Panc1 (cell line): Measurements from ENCODE around the gene RGS6. TPM values are rescaled to one million over a fixed set of nuclear protein-coding genes. Genes with fewer than 3 reads are reported as not detected.

Source experiments
- ATAC-seq: fragments of 200-7000 bp; cut with Tn5 transposase; 2 replicates; pipeline ENCODE4 v1.9.1; 2020; ENCODE audit warnings: mild to moderate bottlenecking, moderate library complexity
- BruUV-seq: library from RNA; stranded (reverse); fragments of 400-500 nt; replicated peaks from 2 replicates; lab custom pipeline; 2021; lab: Mats Ljungman, UMichigan
- CTCF ChIA-PET: fragments of 300-600 bp; sonication (Branson Sonifier 250); formaldehyde crosslinking; loops from one replicate; lab custom pipeline; 2022; ENCODE audit warnings: antibody characterized with exemption; lab: Charles Lee
- POLR2A ChIA-PET: fragments of 300-600 bp; sonication (Branson Sonifier 250); formaldehyde crosslinking; loops from one replicate; lab custom pipeline; 2022; ENCODE audit warnings: antibody characterized with exemption; lab: Charles Lee
- DNase-seq: peaks from one replicate; pipeline ENCODE4 v3.0.0-alpha.2; 2010; ENCODE audit warnings: low read depth, low spot score
- H3K27ac ChIP-seq: 2 replicates; pipeline ENCODE4 v1.5.1; 2011; ENCODE audit warnings: mild to moderate bottlenecking, low read length, inconsistent platforms
- H3K27me3 ChIP-seq: fragments of 200-500 bp; sonication (Bioruptor generic); 2 replicates; pipeline ENCODE4 v1.6.0; 2014; ENCODE audit warnings: low read length, inconsistent platforms; ENCODE audit not compliant: control insufficient read depth, insufficient read depth
- H3K36me3 ChIP-seq: fragments of 200-500 bp; sonication (Bioruptor generic); 2 replicates; pipeline ENCODE4 v1.5.1; 2014; ENCODE audit warnings: inconsistent platforms, mild to moderate bottlenecking, low read length, moderate library complexity; ENCODE audit not compliant: control insufficient read depth, insufficient read depth
- H3K4me1 ChIP-seq: 2 replicates; pipeline ENCODE4 v1.5.1; 2011; ENCODE audit warnings: inconsistent platforms, mild to moderate bottlenecking, low read length, moderate library complexity; ENCODE audit not compliant: control insufficient read depth, insufficient read depth
- H3K4me3 ChIP-seq, 2 experiments: 2 replicates each; pipeline ENCODE4 v1.5.1; 2011 to 2012; ENCODE audit warnings: low read depth in 2 of 2, low read length in 2 of 2, mild to moderate bottlenecking in 2 of 2, inconsistent platforms in 1 of 2, moderate library complexity in 1 of 2
- H3K9me3 ChIP-seq: fragments of 200-500 bp; sonication (Bioruptor generic); 2 replicates; pipeline ENCODE4 v1.5.1; 2014; ENCODE audit warnings: low read depth, mild to moderate bottlenecking, inconsistent platforms, low read length, moderate library complexity; ENCODE audit not compliant: control insufficient read depth, insufficient read depth
- CTCF ChIP-seq: fragments of 450-650 bp; IDR thresholded peaks from 2 replicates; pipeline ENCODE4 v1.5.1; 2017; ENCODE audit warnings: mild to moderate bottlenecking
- POLR2AphosphoS5 ChIP-seq: IDR thresholded peaks from 2 replicates; pipeline ENCODE4 v1.6.1; 2012; ENCODE audit warnings: mild to moderate bottlenecking, low read depth, low read length, moderate library complexity
- REST ChIP-seq, 2 experiments: IDR thresholded peaks; 2 replicates each; pipeline ENCODE4 v1.6.1; 2011 to 2012; ENCODE audit warnings: low read depth in 2 of 2, control low read depth in 1 of 2, low read length in 1 of 2, mild to moderate bottlenecking in 1 of 2, moderate library complexity in 1 of 2; ENCODE audit not compliant: insufficient read depth in 1 of 2
- SIN3A ChIP-seq: IDR thresholded peaks from 2 replicates; pipeline ENCODE4 v1.6.1; 2012; ENCODE audit warnings: low read depth, mild to moderate bottlenecking, low read length, moderate library complexity, borderline replicate concordance; ENCODE audit not compliant: insufficient read depth
- TCF7L2 ChIP-seq: IDR thresholded peaks from 2 replicates; pipeline ENCODE4 v1.6.1; 2011; ENCODE audit warnings: mild to moderate bottlenecking, low read depth, low read length, inconsistent platforms
- in situ Hi-C: cut with HindIII; loops from 2 replicates; pipeline ENCODE4 v1.10.0; 2016; ENCODE audit warnings: low sequenced_read_pairs, low pct_unique_long_range_greater_than_20kb
- intact Hi-C: fragments of 100-400 bp; cut with micrococcal nuclease; formaldehyde crosslinking; loops from one replicate; pipeline ENCODE4 v1.10.0; 2022; ENCODE audit not compliant: unreplicated experiment
- total RNA-seq: library from RNA; stranded (reverse); gene quantifications from one replicate; pipeline ENCODE4 v1.2.1, GENCODE V29; 2021; ENCODE audit not compliant: unreplicated experiment

Gene RGS6
- total RNA-seq, 1 experiment from 2014 or later = not detected

- ATAC-seq (no peak), DNase-seq (no peak)
- Histone ChIP-seq H3K27me3 (no peaks in the 10 kb centered on the region; the same call in 1 of the 2 replicates), H3K36me3 (no peaks in the 10 kb centered on the region), H3K4me3 (no peak overlapping the region), H3K27ac (no peak overlapping the region), H3K9me3 (no peaks in the 10 kb centered on the region), H3K4me1 (no peaks in the 10 kb centered on the region)
- POLR2A ChIA-PET = no interaction called here
- intact Hi-C loops = no loop called here
- CTCF ChIA-PET = no interaction called here
- in situ Hi-C loops = no loop called here
- no peak for TF ChIP-seq POLR2AphosphoS5
- no peak for TF ChIP-seq REST (IDR thresholded peaks at IDR 0.05; ENCODE audit: insufficient read depth in 1 of 2, low read depth in 2 of 2, low read length in 1 of 2)
- TF ChIP-seq SIN3A = no peak
- no peak for TF ChIP-seq CTCF
- TF ChIP-seq TCF7L2 = no peak
- BruUV-seq = no TSS peak
These were observed 622.2 kb downstream of the RGS6 start for GRCh38 chr14:72554401-72554800.

DNA sequence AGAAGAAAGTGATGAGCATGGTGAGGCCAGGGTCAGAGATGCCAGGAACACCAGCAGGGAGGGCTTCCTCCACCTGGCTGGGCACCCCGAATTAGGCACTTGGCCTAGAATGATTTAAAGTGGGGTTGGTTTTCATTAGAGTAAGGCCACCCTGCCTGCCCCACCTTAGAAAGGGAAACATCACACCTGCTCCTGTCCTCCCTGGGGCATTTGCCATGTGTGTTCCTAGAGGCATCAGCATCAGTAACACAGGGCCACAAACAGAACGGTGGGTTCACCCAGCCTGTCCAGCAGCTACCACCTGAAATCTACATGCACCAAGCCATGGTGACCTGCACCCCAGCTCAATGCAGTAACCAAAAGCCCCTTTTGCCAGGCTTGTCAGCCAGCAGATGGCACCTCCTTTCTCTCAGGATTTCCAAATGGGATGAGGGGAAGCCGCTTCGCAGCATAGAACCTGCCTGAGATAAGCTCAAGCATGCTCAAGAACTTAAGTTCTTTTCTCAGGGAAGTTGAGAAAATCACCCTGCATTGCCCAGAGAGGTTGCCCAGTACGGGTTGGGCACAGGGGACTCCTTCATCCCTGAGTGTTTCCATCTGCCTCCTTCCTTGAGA, 622.9 kb downstream of the RGS6 start:
- BruUV-seq = no TSS peak
- no peaks in the 10 kb centered on the region for H3K4me1 ChIP-seq
- CTCF ChIA-PET = no interaction called here
- no peaks in the 10 kb centered on the region for H3K36me3 ChIP-seq
- H3K4me3 ChIP-seq = no peak overlapping the region
- H3K27me3 ChIP-seq = no peaks in the 10 kb centered on the region; the same call in 1 of the 2 replicates
- ATAC-seq (no peak), DNase-seq (no peak)
- no peak for TF ChIP-seq SIN3A
- no peak for TF ChIP-seq TCF7L2
- no peaks in the 10 kb centered on the region for H3K9me3 ChIP-seq
- in situ Hi-C loops (no loop called here), intact Hi-C loops (no loop called here)
- POLR2A ChIA-PET = no interaction called here
- no peak overlapping the region for H3K27ac ChIP-seq

- CTCF ChIA-PET = no interaction called here
- DNase-seq = no peak
- intact Hi-C loops = no loop called here
These were observed 623.4 kb downstream of the RGS6 start for GRCh38 chr14:72555609-72556000.

More at GRCh38 chr14:72555609-72556000, 623.4 kb downstream of the RGS6 start:
- ATAC-seq = no peak
- Histone ChIP-seq H3K36me3 (no peaks in the 10 kb centered on the region), H3K27me3 (no peaks in the 10 kb centered on the region; the same call in 1 of the 2 replicates), H3K4me3 (no peak overlapping the region), H3K9me3 (no peaks in the 10 kb centered on the region), H3K4me1 (no peaks in the 10 kb centered on the region), H3K27ac (no peak overlapping the region)
- TF ChIP-seq SIN3A = no peak
- in situ Hi-C loops = no loop called here
- POLR2A ChIA-PET = no interaction called here
- no TSS peak for BruUV-seq
